ENCODE data around the gene ADIPOQ. TPM values are rescaled to one million over a fixed set of nuclear protein-coding genes. Genes with fewer than 3 reads are reported as not detected.
A peak's percentile ranks its signal among the peaks of the same experiment; 100 is the strongest.
"Not testable (repeated sequence)": the region's sequence is repeated elsewhere in the genome, so short reads cannot be mapped to it uniquely, and the experiment has no call there.

ADIPOQ gene
- total RNA-seq, 4 donors from 2014 or later: 10.7 to 21.6 (median 19.7) TPM

- H3K27me3 ChIP-seq: no peaks in the 10 kb centered on the region
- H3K4me1 ChIP-seq: peaks cover 19% of the 10 kb centered on the region
- peaks cover 13% of the 10 kb centered on the region for H3K36me3 ChIP-seq
- peak; percentile 92 for DNase-seq (ENCODE audit: low spot score in 2 of 2)
- H3K9me3 ChIP-seq: no peaks in the 10 kb centered on the region
- WGBS: 2% methylated on average over 20 of the region's 70 CpGs
- TF ChIP-seq POLR2A (IDR thresholded peaks at IDR 0.05): no peak
- TF ChIP-seq POLR2AphosphoS5 (IDR thresholded peaks at IDR 0.05): peak in 1 of 3 donors; percentile 35
- H3K27ac ChIP-seq: peak within 1 kb of the TSS; percentile 75
- peak within 1 kb of the TSS; percentile 71 for H3K4me3 ChIP-seq
Observed at GRCh38 chr3:186806089-186807055, 36.1 kb upstream of the ADIPOQ start, which contains the start of gene RFC4. Gene RFC4 (minus strand): TSS chr3:186806482. CDS start chr3:186804713, 1,769 bp downstream.

- H3K36me3 ChIP-seq: peaks cover 13% of the 10 kb centered on the region
- TF ChIP-seq CTCF (IDR thresholded peaks at IDR 0.05) (no peak), POLR2A (IDR thresholded peaks at IDR 0.05) (no peak)
- H3K27ac ChIP-seq: no peak overlapping the region
- H3K27me3 ChIP-seq: no peaks in the 10 kb centered on the region
- H3K9me3 ChIP-seq: no peaks in the 10 kb centered on the region
- no peak for DNase-seq (ENCODE audit: low spot score in 2 of 2)
- 43% methylated on average over 5 of the region's 5 CpGs for WGBS
- peak overlapping the region; percentile 71 for H3K4me3 ChIP-seq
- peaks cover 19% of the 10 kb centered on the region for H3K4me1 ChIP-seq
Observed at GRCh38 chr3:186807231-186807630, 35.3 kb upstream of the ADIPOQ start.

DNA sequence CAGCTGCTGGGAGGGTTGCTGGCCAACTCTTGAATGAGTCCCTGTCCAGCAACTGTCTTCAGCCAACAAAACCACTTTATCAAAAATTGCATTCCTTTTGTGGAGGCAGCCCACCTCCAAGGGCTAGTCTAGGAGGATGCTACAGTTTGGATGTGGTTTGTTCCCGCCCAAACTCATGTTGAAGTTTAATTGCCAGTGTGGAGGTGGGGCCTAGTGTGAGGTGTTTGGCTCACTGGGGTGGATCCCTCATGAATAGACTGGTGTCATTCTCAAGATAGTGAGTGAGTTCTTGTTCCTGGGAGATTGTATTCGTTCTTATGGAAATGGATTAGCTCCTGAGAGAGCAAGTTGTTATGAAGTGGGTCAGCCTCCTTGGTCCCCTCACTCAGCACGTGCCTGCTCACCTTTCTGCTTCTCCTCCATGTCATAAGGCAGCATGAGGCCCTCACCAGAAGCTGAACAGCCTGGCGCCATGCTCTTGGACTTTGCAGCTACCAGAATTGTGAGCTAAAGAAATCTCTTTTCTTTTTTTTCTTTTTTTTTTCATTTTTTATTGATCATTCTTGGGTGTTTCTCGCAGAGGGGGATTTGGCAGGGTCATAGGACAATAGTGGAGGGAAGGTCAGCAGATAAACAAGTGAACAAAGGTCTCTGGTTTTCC, 32.0 kb upstream of the ADIPOQ start:
- Histone ChIP-seq H3K27ac (no peak overlapping the region), H3K4me1 (peaks cover 12% of the 10 kb centered on the region), H3K27me3 (peaks cover 8% of the 10 kb centered on the region), H3K9me3 (no peaks in the 10 kb centered on the region), H3K4me3 (no peak overlapping the region), H3K36me3 (no peaks in the 10 kb centered on the region)
- WGBS: 89% methylated on average over 5 of the region's 5 CpGs
- no peak for TF ChIP-seq EP300 (IDR thresholded peaks at IDR 0.05)
- no peak for TF ChIP-seq CTCF (IDR thresholded peaks at IDR 0.05)
- TF ChIP-seq POLR2AphosphoS5 (IDR thresholded peaks at IDR 0.05): no peak
- TF ChIP-seq POLR2A (IDR thresholded peaks at IDR 0.05): no peak
- DNase-seq (ENCODE audit: low spot score in 2 of 2): no peak

DNA sequence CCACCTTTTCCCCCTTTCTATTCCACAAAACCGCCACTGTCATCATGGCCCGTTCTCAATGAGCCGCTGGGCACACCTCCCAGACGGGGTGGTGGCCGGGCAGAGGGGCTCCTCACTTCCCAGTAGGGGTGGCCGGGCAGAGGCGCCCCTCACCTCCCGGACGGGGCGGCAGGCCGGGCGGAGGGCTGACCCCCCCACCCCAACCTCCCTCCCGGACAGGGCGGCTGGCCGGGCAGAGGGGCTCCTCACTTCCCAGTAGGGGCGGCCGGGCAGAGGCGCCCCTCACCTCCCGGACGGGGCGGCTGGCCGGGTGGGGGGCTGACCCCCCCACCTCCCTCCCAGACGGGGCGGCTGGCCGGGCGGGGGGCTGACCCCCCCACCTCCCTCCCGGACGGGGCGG, 31.2 kb upstream of the ADIPOQ start:
- not testable (repeated sequence) for DNase-seq (ENCODE audit: low spot score in 2 of 2); H3K27me3 ChIP-seq; H3K9me3 ChIP-seq; H3K36me3 ChIP-seq; H3K4me1 ChIP-seq; H3K4me3 ChIP-seq; H3K27ac ChIP-seq
- WGBS: 90% methylated on average over 5 of the region's 29 CpGs

DNA sequence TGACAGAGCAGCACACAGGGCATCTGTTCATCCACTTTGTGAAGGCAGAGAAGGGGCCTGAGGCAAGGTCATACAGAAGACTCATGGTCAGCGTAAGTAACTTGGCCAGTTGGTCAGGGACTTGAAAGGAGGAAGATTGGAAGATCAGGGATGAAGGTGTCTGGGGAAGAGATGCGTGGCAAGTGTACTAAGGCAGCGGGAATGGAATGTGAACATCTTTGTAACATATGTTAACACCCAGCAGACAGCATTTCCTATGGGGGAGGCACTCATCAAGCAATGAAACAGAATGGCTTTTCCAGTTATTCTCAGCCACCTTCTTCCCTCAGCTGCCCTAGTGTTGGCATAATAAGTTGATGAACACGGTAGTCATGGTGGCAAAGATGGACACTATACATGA, 28.4 kb upstream of the ADIPOQ start:
- H3K4me3 ChIP-seq: no peak overlapping the region
- no peak for DNase-seq (ENCODE audit: low spot score in 2 of 2)
- no peak overlapping the region for H3K27ac ChIP-seq
- H3K4me1 ChIP-seq: no peaks in the 10 kb centered on the region
- TF ChIP-seq CTCF (IDR thresholded peaks at IDR 0.05): no peak
- no peak for TF ChIP-seq EP300 (IDR thresholded peaks at IDR 0.05)
- TF ChIP-seq POLR2AphosphoS5 (IDR thresholded peaks at IDR 0.05): no peak
- no peak for TF ChIP-seq POLR2A (IDR thresholded peaks at IDR 0.05)
- peaks cover 8% of the 10 kb centered on the region for H3K27me3 ChIP-seq
- H3K9me3 ChIP-seq: no peaks in the 10 kb centered on the region
- WGBS: 76% methylated on average over 4 of the region's 4 CpGs
- no peaks in the 10 kb centered on the region for H3K36me3 ChIP-seq

GRCh38 chr3:186815435-186815834, 27.1 kb upstream of the ADIPOQ start:
- Histone ChIP-seq H3K9me3 (no peaks in the 10 kb centered on the region), H3K27me3 (peaks cover 8% of the 10 kb centered on the region), H3K27ac (no peak overlapping the region), H3K36me3 (no peaks in the 10 kb centered on the region), H3K4me3 (no peak overlapping the region), H3K4me1 (no peaks in the 10 kb centered on the region)
- no peak for DNase-seq (ENCODE audit: low spot score in 2 of 2)
- TF ChIP-seq CTCF (IDR thresholded peaks at IDR 0.05) (no peak), POLR2AphosphoS5 (IDR thresholded peaks at IDR 0.05) (no peak), EP300 (IDR thresholded peaks at IDR 0.05) (no peak), POLR2A (IDR thresholded peaks at IDR 0.05) (no peak)
- WGBS: 100% methylated on average over 1 of the region's 1 CpG
